Left lung (tissue), 10 donors: ENCODE results near the gene DTNB. TPM values are rescaled to one million over a fixed set of nuclear protein-coding genes. Genes with fewer than 3 reads are reported as not detected.
A peak's percentile ranks its signal among the peaks of the same experiment; 100 is the strongest.

Source experiments
- ATAC-seq: fragments of 200-7000 bp; cut with Tn5 transposase; one replicate; pipeline ENCODE4 v1.9.1; 2020; ENCODE audit warnings: moderate library complexity
- DNase-seq, 4 donors: peaks; one replicate each; pipeline ENCODE4 v3.0.0-alpha.2; 2013 to 2020
- H3K27ac ChIP-seq, 2 donors: fragments of 200-600 bp; sonication (generic) in 1 of 2; one replicate each; pipeline versions ENCODE4 v1.5.0 to v1.8.0; 2020 to 2021
- H3K27me3 ChIP-seq, 2 donors: fragments of 200-600 bp; sonication (generic) in 1 of 2; one replicate each; pipeline versions ENCODE4 v1.5.0 to v1.8.0; 2020 to 2021
- H3K36me3 ChIP-seq, 2 donors: fragments of 200-600 bp; sonication (generic) in 1 of 2; one replicate each; pipeline versions ENCODE4 v1.5.0 to v1.8.0; 2020 to 2021
- H3K4me1 ChIP-seq, 2 donors: fragments of 200-600 bp; one replicate each; pipeline ENCODE4 v1.8.0; 2021
- H3K4me3 ChIP-seq, 2 donors: fragments of 200-600 bp; sonication (generic) in 1 of 2; one replicate each; pipeline versions ENCODE4 v1.5.0 to v1.8.0; 2020 to 2021; ENCODE audit warnings: mild to moderate bottlenecking in 1 of 2
- H3K9me3 ChIP-seq, 2 donors: fragments of 200-600 bp; sonication (generic) in 1 of 2; one replicate each; pipeline versions ENCODE4 v1.5.0 to v1.8.0; 2020 to 2021
- CTCF ChIP-seq, 2 donors: fragments of 200-600 bp; sonication (generic) in 1 of 2; IDR thresholded peaks; one replicate each; pipeline versions ENCODE4 v1.5.0 to v1.8.0; 2021; ENCODE audit warnings: antibody characterized with exemption in 2 of 2
- intact Hi-C, 2 donors: fragments of 100-400 bp; cut with DNase I; formaldehyde crosslinking; loops; one replicate each; pipeline versions ENCODE4 v1.11.2 to v1.14.2; 2022
- polyA plus RNA-seq, 6 donors: library from polyadenylated mRNA; unstranded; fragments of 120-200 nt; gene quantifications; one replicate each; pipeline ENCODE4 v1.2.1, GENCODE V29; 2013; ENCODE audit not compliant: insufficient read length in 6 of 6
- total RNA-seq, 2 donors: library from RNA; stranded (reverse); fragmentation: NEBNext Ultra II Directional; extraction: Animal tissue kit (Norgen Biotek cat#: 25700); gene quantifications; one replicate each; pipeline ENCODE4 v1.2.1, GENCODE V29; 2021
- donor health status: DM: no; HTN: yes; CAD: no.
- donor health status: DM: no; HTN: no; CAD: no.

The DTNB gene
- total and polyA plus RNA-seq, 8 donors, result 17.6 to 32.5 (median 29.5) TPM

- H3K9me3 ChIP-seq, result no peaks in the 10 kb centered on the region
- no peaks in the 10 kb centered on the region for H3K36me3 ChIP-seq
- H3K27ac ChIP-seq, result no peak overlapping the region
- intact Hi-C loops, result no loop called here
- TF ChIP-seq CTCF (IDR thresholded peaks at IDR 0.05), result no peak
- ATAC-seq (peak; percentile 65), DNase-seq (no peak)
- H3K4me1 ChIP-seq, result no peaks in the 10 kb centered on the region
- no peak overlapping the region for H3K4me3 ChIP-seq
- no peaks in the 10 kb centered on the region for H3K27me3 ChIP-seq
Observed at GRCh38 chr2:25512707-25513106, 160.7 kb downstream of the DTNB start.

GRCh38 chr2:25506226-25506625 lies 167.2 kb downstream of the DTNB start:
- Histone ChIP-seq H3K27ac (no peak overlapping the region), H3K9me3 (no peaks in the 10 kb centered on the region), H3K36me3 (no peaks in the 10 kb centered on the region), H3K4me3 (no peak overlapping the region), H3K27me3 (no peaks in the 10 kb centered on the region), H3K4me1 (no peaks in the 10 kb centered on the region)
- intact Hi-C loops, result no loop called here
- ATAC-seq (no peak), DNase-seq (no peak)
- no peak for TF ChIP-seq CTCF (IDR thresholded peaks at IDR 0.05)

- Histone ChIP-seq H3K36me3 (no peaks in the 10 kb centered on the region), H3K4me3 (no peak overlapping the region), H3K9me3 (no peaks in the 10 kb centered on the region), H3K27ac (no peak overlapping the region), H3K27me3 (no peaks in the 10 kb centered on the region), H3K4me1 (no peaks in the 10 kb centered on the region)
- no peak for TF ChIP-seq CTCF (IDR thresholded peaks at IDR 0.05)
- intact Hi-C loops, result no loop called here
- DNase-seq (no peak), ATAC-seq (no peak)
Observed at GRCh38 chr2:25505622-25506021, 167.8 kb downstream of the DTNB start.

GRCh38 chr2:25505182-25505581 lies 168.2 kb downstream of the DTNB start:
- Histone ChIP-seq H3K27me3 (no peaks in the 10 kb centered on the region), H3K4me3 (no peak overlapping the region), H3K4me1 (no peaks in the 10 kb centered on the region), H3K27ac (no peak overlapping the region), H3K9me3 (no peaks in the 10 kb centered on the region), H3K36me3 (no peaks in the 10 kb centered on the region)
- intact Hi-C loops, result no loop called here
- TF ChIP-seq CTCF (IDR thresholded peaks at IDR 0.05), result no peak
- DNase-seq, result no peak
- ATAC-seq, result no peak

- Histone ChIP-seq H3K4me3 (no peak overlapping the region), H3K4me1 (no peaks in the 10 kb centered on the region), H3K27me3 (no peaks in the 10 kb centered on the region), H3K9me3 (no peaks in the 10 kb centered on the region), H3K27ac (no peak overlapping the region), H3K36me3 (no peaks in the 10 kb centered on the region)
- ATAC-seq, result no peak
- intact Hi-C loops, result no loop called here
- no peak for TF ChIP-seq CTCF (IDR thresholded peaks at IDR 0.05)
- DNase-seq, result no peak
Observed at GRCh38 chr2:25504266-25504665, 169.1 kb downstream of the DTNB start.
